GM06990 (cell line): ENCODE results near the gene TNKS1BP1.

Experiments
- DNase-seq: peaks from one replicate; pipeline ENCODE4 v3.0.0-alpha.2; 2011; ENCODE audit not compliant: insufficient read length; ENCODE audit errors: extremely low read depth
- H3K27me3 ChIP-seq: replicated peaks from 2 replicates; pipeline ENCODE4 v1.6.0; 2011; ENCODE audit warnings: low read length; ENCODE audit not compliant: control insufficient read depth, insufficient read depth
- H3K36me3 ChIP-seq: 2 replicates; pipeline ENCODE4 v1.5.1; 2011; ENCODE audit warnings: low read length; ENCODE audit not compliant: control insufficient read depth, insufficient read depth
- H3K4me3 ChIP-seq: replicated peaks from 2 replicates; pipeline ENCODE4 v1.5.1; 2011; ENCODE audit warnings: low read depth, mild to moderate bottlenecking, control low read depth, low read length
- CTCF ChIP-seq: IDR thresholded peaks from 2 replicates; pipeline ENCODE4 v1.5.1; 2011; ENCODE audit warnings: low read length, control low read depth, mild to moderate bottlenecking, inconsistent platforms; ENCODE audit not compliant: insufficient read depth, poor library complexity, severe bottlenecking

Gene TNKS1BP1

GRCh38 chr11:57254631-57255030 is 70.1 kb downstream of the TNKS1BP1 start:
- no peaks in the 10 kb centered on the region for H3K27me3 ChIP-seq
- DNase-seq, result no peak
- TF ChIP-seq CTCF, result no peak
- H3K36me3 ChIP-seq, result no peaks in the 10 kb centered on the region
- H3K4me3 ChIP-seq, result no peak overlapping the region

GRCh38 chr11:57251491-57252104 is 73.2 kb downstream of the TNKS1BP1 start:
- Histone ChIP-seq H3K36me3 (no peaks in the 10 kb centered on the region), H3K27me3 (no peaks in the 10 kb centered on the region)
- TF ChIP-seq CTCF, result no peak

GRCh38 chr11:57251037-57251436 is 73.7 kb downstream of the TNKS1BP1 start:
- TF ChIP-seq CTCF, result no peak

More at GRCh38 chr11:57251491-57252104, 73.2 kb downstream of the TNKS1BP1 start:
- DNase-seq, result no peak
- H3K4me3 ChIP-seq, result no peak overlapping the region

More at GRCh38 chr11:57251037-57251436, 73.7 kb downstream of the TNKS1BP1 start:
- Histone ChIP-seq H3K36me3 (no peaks in the 10 kb centered on the region), H3K4me3 (no peak overlapping the region), H3K27me3 (no peaks in the 10 kb centered on the region)
- DNase-seq, result no peak
